Esophagus muscularis mucosa (tissue), 4 donors: Measurements from ENCODE around the gene MEIS1. TPM values are rescaled to one million over a fixed set of nuclear protein-coding genes. Genes with fewer than 3 reads are reported as not detected.

Source experiments
- DNase-seq: peaks from one replicate; pipeline ENCODE4 v3.0.0-alpha.2; 2017; ENCODE audit errors: extremely low spot score
- H3K27ac ChIP-seq, 4 donors: fragments of 200-600 bp; sonication (generic); replicated peaks in 1 of 4; 1 replicate in 3 of 4; 2 replicates in 1 of 4; pipeline ENCODE4 v1.5.1; 2016 to 2019; ENCODE audit warnings: mild to moderate bottlenecking in 1 of 4
- H3K27me3 ChIP-seq, 4 donors: fragments of 200-600 bp; sonication (generic); one replicate each; pipeline versions ENCODE4 v1.5.1 to v1.6.0; 2016 to 2019
- H3K36me3 ChIP-seq, 4 donors: fragments of 200-600 bp; sonication (generic); one replicate each; pipeline ENCODE4 v1.5.1; 2016 to 2019
- H3K4me1 ChIP-seq, 4 donors: fragments of 200-600 bp; sonication (generic); one replicate each; pipeline ENCODE4 v1.5.1; 2016 to 2019
- H3K4me3 ChIP-seq, 4 donors: fragments of 200-600 bp; sonication (generic); 1 replicate in 2 of 4; 2 replicates in 2 of 4; pipeline ENCODE4 v1.5.1; 2016 to 2019; ENCODE audit warnings: mild to moderate bottlenecking in 4 of 4, moderate library complexity in 1 of 4
- H3K9me3 ChIP-seq, 4 donors: fragments of 200-600 bp; sonication (generic); 1 replicate in 3 of 4; 2 replicates in 1 of 4; pipeline ENCODE4 v1.5.1; 2016 to 2019
- CTCF ChIP-seq, 3 experiments: fragments of 200-600 bp in 2 of 3; fragments of 450-650 bp in 1 of 3; sonication (generic) in 2 of 3; IDR thresholded peaks; one replicate each; pipeline ENCODE4 v1.5.1; 2017 to 2019; ENCODE audit warnings: antibody characterized with exemption in 3 of 3, mild to moderate bottlenecking in 2 of 3, moderate library complexity in 1 of 3
- EP300 ChIP-seq: sonication (generic); formaldehyde crosslinking; IDR thresholded peaks from one replicate; pipeline ENCODE4 v1.6.1; 2017; ENCODE audit warnings: antibody characterized with exemption
- POLR2A ChIP-seq: fragments of 450-650 bp; IDR thresholded peaks from one replicate; pipeline ENCODE4 v1.6.1; 2017; ENCODE audit warnings: antibody characterized with exemption, moderate library complexity, mild to moderate bottlenecking, low read depth
- POLR2AphosphoS5 ChIP-seq, 2 donors: sonication (generic); formaldehyde crosslinking; IDR thresholded peaks; one replicate each; pipeline ENCODE4 v1.6.1; 2017; ENCODE audit warnings: antibody characterized with exemption in 2 of 2
- WGBS: methylation state at CpG from one replicate; pipeline ENCODE4 v1.1.5; 2018; 5-methylcytosine and 5-hydroxymethylcytosine counted together
- intact Hi-C: fragments of 100-400 bp; cut with DNase I; formaldehyde crosslinking; loops from one replicate; pipeline ENCODE4 v1.15.1; 2023
- total RNA-seq, 4 donors: library from RNA; depleted of rRNA; stranded (reverse); fragments of >200 nt; gene quantifications; one replicate each; pipeline versions ENCODE4 v1.1.0 to v1.2.1, GENCODE V29; 2016

The MEIS1 gene
- total RNA-seq, 4 donors from 2014 or later: 89.8 to 166 (median 132) TPM

- Histone ChIP-seq H3K9me3 (no peaks in the 10 kb centered on the region), H3K27me3 (peaks cover 0 to 37% (median 5%) of the 10 kb centered on the region in 4 donors), H3K36me3 (no peaks in the 10 kb centered on the region), H3K4me1 (peaks cover 7 to 68% (median 29%) of the 10 kb centered on the region in 4 donors), H3K4me3 (peak overlapping the region; percentile 53 to 71 (median 64)), H3K27ac (peak overlapping the region; percentile 95 to 98 (median 97))
- DNase-seq: no peak
- no peak for TF ChIP-seq CTCF (IDR thresholded peaks at IDR 0.05)
- TF ChIP-seq POLR2A: no peak
- peak in 1 of 2 donors; percentile 21 for TF ChIP-seq POLR2AphosphoS5 (IDR thresholded peaks at IDR 0.05)
- TF ChIP-seq EP300: no peak
- intact Hi-C loops: loop anchor here (10.0 kb wide), 1 partner anchor 282 kb away; no protein-coding TSS in a partner anchor
- 23% methylated on average over 29 of the region's 36 CpGs for WGBS
Measured at GRCh38 chr2:66582104-66582986, 147.4 kb downstream of the MEIS1 start.

- whole genome bisulfite sequencing: 12% methylated on average over 26 of the region's 26 CpGs
- peak in 1 of 2 donors; percentile 34 for TF ChIP-seq POLR2AphosphoS5 (IDR thresholded peaks at IDR 0.05)
- no peak for TF ChIP-seq CTCF (IDR thresholded peaks at IDR 0.05)
- Histone ChIP-seq H3K27ac (peak overlapping the region; percentile 95 to 98 (median 97)), H3K4me1 (peaks cover 4 to 63% (median 21%) of the 10 kb centered on the region in 4 donors), H3K9me3 (no peaks in the 10 kb centered on the region), H3K27me3 (peaks cover 0 to 28% (median 5%) of the 10 kb centered on the region in 4 donors), H3K4me3 (peak overlapping the region; percentile 53 to 71 (median 64)), H3K36me3 (no peaks in the 10 kb centered on the region)
- intact Hi-C loops: loop anchor here (1.0 to 10.0 kb wide), 2 partner anchors 109 to 282 kb away; no protein-coding TSS in a partner anchor
- DNase-seq: no peak
Measured at GRCh38 chr2:66582987-66583880, 148.3 kb downstream of the MEIS1 start.

- Histone ChIP-seq H3K4me3 (peak overlapping the region; percentile 53 to 71 (median 64)), H3K36me3 (no peaks in the 10 kb centered on the region), H3K9me3 (no peaks in the 10 kb centered on the region), H3K4me1 (peaks cover 4 to 57% (median 16%) of the 10 kb centered on the region in 4 donors), H3K27ac (peak overlapping the region; percentile 95 to 98 (median 97)), H3K27me3 (peaks cover 0 to 23% (median 5%) of the 10 kb centered on the region in 4 donors)
- TF ChIP-seq POLR2AphosphoS5 (IDR thresholded peaks at IDR 0.05) (no peak), POLR2A (no peak), EP300 (no peak), CTCF (IDR thresholded peaks at IDR 0.05) (no peak)
- no peak for DNase-seq
- WGBS: 18% methylated on average over 5 of the region's 5 CpGs
- intact Hi-C loops: loop anchor here (1.0 to 10.0 kb wide), 2 partner anchors 108 to 281 kb away; no protein-coding TSS in a partner anchor
Measured at GRCh38 chr2:66583881-66584280, 149.0 kb downstream of the MEIS1 start.

- intact Hi-C loops: loop anchor here (10.0 kb wide), 1 partner anchor 279 kb away; no protein-coding TSS in a partner anchor
- H3K27ac ChIP-seq: peak overlapping the region in 3 of 4 donors; percentile 95 to 98 (median 97)
- no peak overlapping the region for H3K4me3 ChIP-seq
- H3K27me3 ChIP-seq: peaks cover 0 to 19% (median 5%) of the 10 kb centered on the region in 4 donors
- TF ChIP-seq CTCF (IDR thresholded peaks at IDR 0.05): no peak
- no peak for TF ChIP-seq POLR2AphosphoS5 (IDR thresholded peaks at IDR 0.05)
- TF ChIP-seq POLR2A: no peak
- no peak for TF ChIP-seq EP300
- no peak for DNase-seq
- H3K4me1 ChIP-seq: peaks cover 4 to 44% (median 12%) of the 10 kb centered on the region in 4 donors
- no peaks in the 10 kb centered on the region for H3K9me3 ChIP-seq
- 65% methylated on average over 6 of the region's 6 CpGs for WGBS
- no peaks in the 10 kb centered on the region for H3K36me3 ChIP-seq
Measured at GRCh38 chr2:66585587-66585986, 150.7 kb downstream of the MEIS1 start.
